Umbilical cord (tissue), 2 donors: ENCODE results near the gene SGCB. TPM values are rescaled to one million over a fixed set of nuclear protein-coding genes. Genes with fewer than 3 reads are reported as not detected.
"Not testable (repeated sequence)": the region's sequence is repeated elsewhere in the genome, so short reads cannot be mapped to it uniquely, and the experiment has no call there.

Source experiments
- DNase-seq: peaks from one replicate; pipeline ENCODE4 v3.0.0-alpha.2; 2015; ENCODE audit warnings: low spot score
- total RNA-seq: library from RNA; depleted of rRNA; stranded (reverse); fragments of >200 nt; gene quantifications from one replicate; pipeline ENCODE4 v1.2.3, GENCODE V29; 2014; ENCODE audit warnings: low replicate concordance; ENCODE audit not compliant: insufficient read depth

The SGCB gene
- 51.5 TPM for total RNA-seq

- DNase-seq, result peak; percentile 78
Measured at GRCh38 chr4:52038103-52038912, at the start of gene SGCB. Gene SGCB, minus strand, starts transcription at chr4:52038299. Its CDS starts 40 bp downstream, at chr4:52038259.

- DNase-seq, result not testable (repeated sequence)
Measured at GRCh38 chr4:52086425-52086824, 48.3 kb upstream of the SGCB start.

- no peak for DNase-seq
Measured at GRCh38 chr4:52081216-52081615, 43.1 kb upstream of the SGCB start.

GRCh38 chr4:52079659-52080058, 41.6 kb upstream of the SGCB start:
- DNase-seq, result no peak

GRCh38 chr4:52076731-52077130, 38.6 kb upstream of the SGCB start:
- peak; percentile 29 for DNase-seq

- DNase-seq, result no peak
Measured at GRCh38 chr4:52071791-52072546, 33.9 kb upstream of the SGCB start.

- DNase-seq, result peak; percentile 52
Measured at GRCh38 chr4:52069571-52069970, 31.5 kb upstream of the SGCB start.

- no peak for DNase-seq
Measured at GRCh38 chr4:52059372-52059771, 21.3 kb upstream of the SGCB start.

GRCh38 chr4:52058275-52058674, 20.2 kb upstream of the SGCB start:
- DNase-seq, result no peak

- DNase-seq, result no peak
Measured at GRCh38 chr4:52057196-52057595, 19.1 kb upstream of the SGCB start.

GRCh38 chr4:52054254-52054653, 16.2 kb upstream of the SGCB start:
- no peak for DNase-seq

GRCh38 chr4:52052475-52052780, 14.3 kb upstream of the SGCB start:
- no peak for DNase-seq

GRCh38 chr4:52051615-52052474, 13.7 kb upstream of the SGCB start:
- DNase-seq, result peak; percentile 76

- DNase-seq, result no peak
Measured at GRCh38 chr4:52051213-52051614, 13.1 kb upstream of the SGCB start, which contains the start of gene SPATA18. Gene SPATA18, plus strand, starts transcription at chr4:52051304. Its CDS starts 401 bp downstream, at chr4:52051705.

- no peak for DNase-seq
Measured at GRCh38 chr4:52049266-52049665, 11.2 kb upstream of the SGCB start.

- DNase-seq, result no peak
Measured at GRCh38 chr4:52045028-52045427, 6.9 kb upstream of the SGCB start.

- DNase-seq, result peak; percentile 62
Measured at GRCh38 chr4:52037689-52038102, 403 bp downstream of the SGCB start.

- DNase-seq, result no peak
Measured at GRCh38 chr4:52036886-52037530, 1.1 kb downstream of the SGCB start.

GRCh38 chr4:52035190-52035589, 2.9 kb downstream of the SGCB start:
- no peak for DNase-seq

- no peak for DNase-seq
Measured at GRCh38 chr4:52032005-52032404, 6.1 kb downstream of the SGCB start.

- DNase-seq, result no peak
Measured at GRCh38 chr4:52028970-52029369, 9.1 kb downstream of the SGCB start.
